SH-SY5Y (cell line): ENCODE results near the gene MAGI2.

Experiments
- GATA2 ChIP-seq: IDR thresholded peaks from 2 replicates; pipeline ENCODE4 v1.6.1; 2011; ENCODE audit warnings: mild to moderate bottlenecking, low read depth, low read length
- GATA3 ChIP-seq: IDR thresholded peaks from 2 replicates; pipeline ENCODE4 v1.6.1; 2011; ENCODE audit warnings: low read depth, mild to moderate bottlenecking, low read length, moderate library complexity

DNA sequence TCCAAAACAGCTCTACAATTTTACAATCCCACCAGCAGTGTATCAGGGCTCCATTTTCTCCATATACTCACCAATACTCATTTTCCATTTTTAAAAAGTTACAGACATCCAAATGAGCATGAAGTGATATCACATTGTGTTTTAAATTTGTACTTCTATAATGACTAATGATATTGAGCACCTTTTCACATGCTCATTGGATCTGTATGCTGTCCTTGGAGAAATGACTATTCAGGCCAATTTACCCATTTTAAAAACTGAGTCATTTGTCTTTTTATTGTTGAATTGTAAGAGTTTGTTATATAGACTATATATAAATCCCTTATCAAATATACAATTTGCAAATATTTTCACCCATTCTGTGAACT lies 162.0 kb downstream of the MAGI2 start:
- no peak for TF ChIP-seq GATA3
- no peak for TF ChIP-seq GATA2
